GM18505 (cell line): ENCODE measurements around the gene TSPAN18.

Source experiments
- ATAC-seq: cut with Tn5 transposase; IDR thresholded peaks from one replicate; pipeline ENCODE4 v1.9.1; 2021; ENCODE audit not compliant: unreplicated experiment
- POLR2A ChIP-seq: IDR thresholded peaks from 4 replicates; pipeline ENCODE4 v1.6.1; 2011; ENCODE audit warnings: borderline replicate concordance; ENCODE audit not compliant: insufficient read depth, insufficient read length; ENCODE audit errors: extremely low read depth

Gene TSPAN18

DNA sequence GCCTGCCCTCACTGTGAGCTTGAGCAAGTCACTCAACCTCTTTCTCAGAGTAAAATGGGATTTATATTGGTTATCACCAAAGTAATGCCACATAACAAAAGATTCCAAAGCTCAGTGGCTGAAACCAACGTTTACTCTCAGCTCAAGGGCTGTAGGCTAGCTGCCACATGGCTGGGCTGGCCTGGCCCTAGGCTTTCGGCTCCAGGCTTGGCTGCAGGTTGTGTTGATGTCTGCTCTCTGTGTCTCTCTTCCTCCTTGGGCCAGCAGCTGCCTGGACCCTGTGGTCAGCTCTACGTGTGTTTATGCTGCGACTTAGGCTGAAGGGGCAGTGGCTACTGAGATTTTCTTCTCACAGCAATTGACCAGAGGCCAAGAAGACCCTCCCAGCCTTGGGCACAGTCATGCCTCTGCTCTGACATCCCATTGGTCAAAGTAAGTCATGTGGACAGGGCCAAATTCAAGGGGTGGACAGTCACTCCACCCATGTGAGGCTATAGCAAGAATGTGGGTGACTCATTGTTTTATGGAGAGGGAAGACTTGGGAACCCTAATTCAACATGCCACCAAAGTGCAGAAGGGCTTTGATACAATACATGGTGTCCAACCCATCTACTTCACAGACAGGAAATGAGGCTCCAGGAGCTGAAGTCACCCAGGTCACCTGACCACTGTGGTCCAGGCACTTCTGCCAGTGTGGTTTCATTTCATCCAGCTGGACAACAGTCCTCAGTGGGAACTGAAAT is 90.6 kb downstream of the TSPAN18 start:
- no peak for ATAC-seq
- no peak for TF ChIP-seq POLR2A

DNA sequence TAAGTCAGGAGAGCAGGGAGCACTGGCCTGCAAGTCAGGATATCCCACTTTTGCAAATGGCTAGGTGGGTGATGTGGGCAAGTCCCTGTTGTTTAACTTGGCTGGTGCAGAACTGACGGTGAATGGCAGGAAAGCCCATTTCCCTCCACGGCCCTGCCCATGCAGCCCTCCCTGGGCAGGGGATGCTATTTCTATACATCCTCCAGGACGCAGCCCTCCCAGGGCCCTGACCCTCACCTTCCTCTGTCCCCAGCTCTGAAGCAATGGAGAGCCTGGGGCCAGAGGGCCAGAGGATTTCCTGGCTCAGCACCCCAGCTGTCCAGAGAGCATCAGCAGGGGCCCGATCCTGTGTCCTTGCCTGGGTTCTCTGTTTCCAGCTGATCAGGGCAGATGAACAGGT is 91.3 kb downstream of the TSPAN18 start:
- ATAC-seq: no peak
- no peak for TF ChIP-seq POLR2A

DNA sequence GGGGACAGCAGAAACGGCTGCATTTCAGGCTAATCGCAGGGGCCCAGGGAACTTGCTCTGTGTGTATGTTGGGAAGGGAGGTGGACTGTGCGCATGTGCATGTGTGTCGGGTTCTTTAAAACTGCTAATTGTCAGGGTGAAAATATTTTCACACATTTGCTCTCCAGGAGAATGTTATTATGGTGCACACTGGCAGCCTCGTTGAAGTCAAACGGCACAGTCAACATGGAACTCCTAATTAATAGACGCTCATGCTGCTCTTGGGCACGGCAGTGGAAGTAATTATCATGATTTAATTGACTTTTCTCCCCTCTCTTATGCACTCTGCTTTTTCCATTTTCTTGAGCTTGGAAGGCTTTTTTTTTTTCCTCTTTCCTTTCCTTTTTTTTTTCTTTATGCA is 92.6 kb downstream of the TSPAN18 start:
- ATAC-seq: no peak
- no peak for TF ChIP-seq POLR2A

DNA sequence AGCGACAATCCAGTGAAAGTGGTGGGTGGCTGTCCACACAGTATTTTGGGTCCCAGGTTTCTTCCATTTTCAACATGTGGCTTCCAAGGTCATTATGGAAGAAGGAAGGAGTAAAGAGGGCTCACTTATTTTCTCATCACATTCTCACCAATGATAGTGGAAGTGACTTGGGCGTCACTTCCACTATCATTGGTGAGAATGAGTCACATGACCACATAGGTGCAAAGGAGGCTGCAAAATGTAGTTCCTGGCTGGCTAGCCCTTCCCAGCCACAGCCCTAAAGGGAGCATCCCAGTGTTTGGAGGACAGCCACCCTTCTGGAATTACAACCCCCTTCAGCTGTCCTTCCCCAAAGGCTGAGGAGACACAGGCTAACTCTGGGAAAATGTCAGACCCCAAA is 95.6 kb downstream of the TSPAN18 start:
- no peak for ATAC-seq
- TF ChIP-seq POLR2A: no peak

DNA sequence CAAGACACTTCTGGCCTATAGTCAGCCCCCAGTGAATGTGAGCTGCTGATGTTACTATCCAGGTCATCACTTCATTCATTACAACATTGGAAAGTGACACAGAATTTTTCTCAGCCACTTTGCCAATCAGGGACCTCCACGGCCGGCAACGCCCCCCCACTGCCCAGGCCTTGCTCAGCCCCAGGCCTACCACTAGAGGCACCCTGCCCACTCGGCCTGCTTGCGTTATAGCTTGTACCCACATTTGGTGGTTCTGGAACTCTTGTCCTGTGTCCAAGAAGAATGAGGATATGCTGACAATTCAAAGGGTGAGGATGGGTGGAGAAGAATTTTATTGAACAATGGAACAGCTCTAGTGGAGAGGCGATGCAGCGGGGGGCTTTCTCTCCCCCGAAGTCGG is 96.2 kb downstream of the TSPAN18 start:
- no peak for TF ChIP-seq POLR2A
- no peak for ATAC-seq

DNA sequence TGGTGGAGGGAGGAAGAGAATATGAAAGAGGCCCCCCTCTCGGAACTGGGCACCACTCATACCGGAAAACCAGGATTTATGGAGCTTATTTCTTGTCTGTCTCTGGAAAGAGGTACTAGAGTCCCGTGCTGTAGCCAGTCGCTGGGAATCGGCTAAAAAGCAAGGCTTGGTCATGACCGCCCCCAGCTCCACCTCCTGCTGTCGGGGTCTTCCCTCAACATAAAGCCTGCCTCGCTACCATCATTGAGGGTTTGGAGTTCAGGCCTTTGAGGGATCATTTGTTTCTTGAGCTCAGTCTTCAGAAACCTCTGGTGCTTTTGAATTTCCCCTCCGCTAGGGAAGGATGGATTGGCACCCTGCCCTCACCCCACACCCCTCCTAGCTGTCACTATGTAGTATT is 97.1 kb downstream of the TSPAN18 start:
- no peak for ATAC-seq

DNA sequence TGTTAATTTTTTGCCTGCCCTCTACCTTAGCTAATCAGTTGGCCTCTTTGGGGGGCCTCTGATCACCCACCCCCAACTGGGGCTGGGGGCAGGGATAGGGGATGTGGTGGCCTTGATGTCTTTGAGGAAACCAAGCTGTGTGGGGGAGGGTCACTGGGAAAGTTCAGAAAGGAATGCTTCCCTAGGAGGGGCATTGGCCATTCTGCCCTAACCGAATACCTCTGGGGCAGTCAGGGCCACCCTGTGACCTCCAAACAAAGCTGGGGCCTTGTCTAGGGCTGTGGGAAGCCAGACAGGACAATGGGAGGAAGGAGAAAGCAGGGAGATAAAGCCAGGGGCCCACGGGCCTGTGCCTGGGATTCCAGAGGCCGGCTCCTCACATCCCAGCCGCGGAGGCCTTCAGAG is 97.5 kb downstream of the TSPAN18 start:
- no peak for ATAC-seq
- TF ChIP-seq POLR2A: no peak

More for the DNA sequence above, 97.1 kb downstream of the TSPAN18 start:
- no peak for TF ChIP-seq POLR2A

DNA sequence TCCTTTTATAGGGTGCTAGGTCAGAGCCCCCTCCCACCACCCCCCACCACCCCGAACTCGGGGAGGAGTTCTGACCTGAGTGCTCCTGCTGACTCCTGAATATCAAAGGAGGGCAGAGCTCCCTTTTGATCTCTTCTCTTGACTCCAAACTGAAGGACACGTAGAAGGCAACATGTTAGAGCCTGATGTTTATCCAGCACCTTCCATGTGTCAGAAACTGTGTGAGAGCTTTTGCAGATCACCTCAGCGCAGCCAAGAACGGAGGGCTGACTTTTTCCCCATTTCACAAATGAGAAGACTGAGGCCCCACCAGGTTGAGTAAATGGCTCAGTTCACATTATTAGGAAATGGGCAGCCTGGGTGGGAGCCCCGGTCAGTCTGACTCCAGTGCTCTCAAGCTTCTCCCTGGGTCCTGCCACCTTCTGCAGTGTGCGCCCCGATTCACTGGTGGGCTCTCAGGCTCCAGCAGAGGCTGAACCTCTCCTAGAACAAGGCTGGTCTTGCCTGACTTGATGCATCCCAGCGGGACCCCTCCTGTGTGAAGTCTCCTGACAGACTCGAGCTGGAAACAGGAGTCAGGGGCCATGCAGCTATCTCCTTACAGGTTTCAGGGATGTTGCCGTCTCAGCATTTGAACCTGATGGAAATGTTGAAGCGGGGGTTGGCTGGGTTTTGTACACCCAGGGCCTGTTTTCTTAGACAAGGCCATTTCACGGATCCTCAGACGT is 98.5 kb downstream of the TSPAN18 start:
- no peak for TF ChIP-seq POLR2A
- ATAC-seq: no peak

DNA sequence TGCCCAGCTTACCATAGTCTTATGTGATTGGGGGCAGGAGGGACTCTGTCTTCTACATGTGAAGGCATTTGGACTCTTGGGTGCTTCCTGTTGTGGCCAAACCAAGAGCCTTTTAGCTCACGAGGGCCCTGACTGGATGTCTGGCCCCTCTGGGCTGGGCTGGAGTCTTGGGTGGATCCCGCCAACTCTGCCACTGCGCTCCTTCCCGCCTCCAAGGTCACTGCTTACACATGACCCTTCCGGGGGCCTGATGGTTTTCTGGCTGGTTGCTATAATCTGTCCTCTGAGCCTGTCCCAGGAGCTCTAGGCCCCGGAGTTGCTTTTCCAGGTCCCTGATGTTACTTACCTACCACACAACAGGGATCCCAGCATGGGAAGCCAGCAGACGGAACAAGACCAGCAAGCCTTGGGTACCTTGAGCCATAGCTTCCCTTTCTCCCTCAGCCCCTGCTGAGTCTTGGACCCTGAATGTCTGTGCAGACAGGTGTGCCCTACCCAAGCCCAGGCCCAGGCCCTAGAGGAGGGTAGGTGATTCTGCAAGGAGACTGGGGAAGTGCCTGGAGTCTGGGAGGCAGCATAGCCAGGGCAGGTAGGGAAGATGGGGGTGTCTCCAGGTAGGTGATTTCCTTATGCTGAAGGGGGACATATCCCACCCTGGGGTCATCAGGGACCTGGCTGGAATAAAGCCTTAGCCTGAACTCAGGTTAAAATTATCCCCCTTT is 100.3 kb downstream of the TSPAN18 start:
- ATAC-seq: no peak
- TF ChIP-seq POLR2A: no peak

DNA sequence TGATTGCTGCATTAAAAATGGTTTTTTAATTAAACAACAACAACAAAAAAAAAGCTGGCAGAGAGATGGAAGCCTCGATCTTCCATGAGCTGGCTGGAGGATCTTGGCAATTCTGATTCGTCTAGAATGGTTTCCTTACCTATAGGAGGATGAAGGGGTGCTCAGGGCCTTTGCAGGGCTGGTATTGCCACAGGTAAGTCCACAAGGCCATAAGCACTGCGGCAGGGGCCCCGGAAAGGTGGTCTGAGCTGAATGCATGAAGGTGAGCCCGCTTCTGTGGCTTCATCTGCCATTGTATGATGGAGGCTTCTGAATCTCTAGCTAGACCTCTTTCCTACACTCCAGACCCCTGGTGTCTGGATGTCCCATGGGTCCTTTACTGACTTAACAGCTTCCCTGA is 101.5 kb downstream of the TSPAN18 start:
- ATAC-seq: no peak
- TF ChIP-seq POLR2A: no peak

DNA sequence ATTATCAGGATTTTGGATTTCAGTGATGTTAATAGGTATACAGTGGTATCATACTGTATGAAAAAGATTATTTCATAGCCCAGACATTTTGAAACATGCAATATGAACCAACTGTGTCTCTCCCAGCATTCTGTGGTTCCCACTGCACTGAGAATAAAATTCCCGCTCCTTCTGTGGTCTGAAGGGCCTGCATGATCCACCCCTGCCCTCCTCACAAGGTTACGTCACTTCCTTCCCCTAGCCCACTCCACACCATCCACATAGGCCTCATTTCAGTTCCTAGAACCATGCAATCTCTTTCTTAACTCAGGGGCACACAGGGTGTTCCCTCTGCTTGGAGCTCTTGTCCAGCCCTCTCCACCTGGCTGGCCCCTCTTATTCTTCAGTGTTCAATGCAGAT is 103.1 kb downstream of the TSPAN18 start:
- no peak for TF ChIP-seq POLR2A
- no peak for ATAC-seq

DNA sequence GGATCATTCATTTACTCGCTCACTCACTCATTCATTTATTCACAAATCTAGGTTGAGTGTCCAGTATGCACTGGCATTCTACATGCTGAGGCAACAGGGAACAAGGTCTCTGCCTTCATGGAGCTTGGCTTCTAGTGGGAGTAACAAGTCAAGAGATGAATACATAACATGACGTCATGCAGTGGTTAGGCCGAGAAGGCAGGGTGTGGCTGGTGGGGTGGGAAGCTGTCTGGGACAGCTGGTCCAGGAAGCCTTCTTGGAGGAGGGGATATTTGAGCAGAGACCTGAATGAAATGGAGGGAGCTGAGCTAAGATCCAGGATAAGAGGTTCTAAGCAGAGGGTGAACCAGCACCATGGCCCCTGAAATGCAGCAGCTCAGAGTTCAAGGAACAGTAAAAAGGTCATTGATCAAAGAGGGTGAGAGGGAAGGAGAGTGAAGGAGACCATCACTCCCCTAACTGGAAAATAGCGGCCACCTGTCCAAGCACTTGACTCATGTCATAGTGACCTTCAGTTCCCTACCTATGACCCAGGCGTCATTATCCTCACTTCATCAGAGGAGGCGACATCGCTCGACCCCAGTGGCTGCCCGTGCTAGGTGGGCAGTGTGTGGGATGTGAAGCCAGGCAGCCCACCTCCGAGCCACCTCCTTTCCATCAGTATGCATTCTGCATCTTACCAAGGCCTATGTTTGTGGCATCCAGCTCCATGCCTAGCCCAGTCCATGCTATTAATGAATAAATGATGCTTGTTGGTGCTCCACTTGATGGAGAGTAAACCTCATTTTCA is 105.0 kb downstream of the TSPAN18 start:
- no peak for TF ChIP-seq POLR2A
- no peak for ATAC-seq

DNA sequence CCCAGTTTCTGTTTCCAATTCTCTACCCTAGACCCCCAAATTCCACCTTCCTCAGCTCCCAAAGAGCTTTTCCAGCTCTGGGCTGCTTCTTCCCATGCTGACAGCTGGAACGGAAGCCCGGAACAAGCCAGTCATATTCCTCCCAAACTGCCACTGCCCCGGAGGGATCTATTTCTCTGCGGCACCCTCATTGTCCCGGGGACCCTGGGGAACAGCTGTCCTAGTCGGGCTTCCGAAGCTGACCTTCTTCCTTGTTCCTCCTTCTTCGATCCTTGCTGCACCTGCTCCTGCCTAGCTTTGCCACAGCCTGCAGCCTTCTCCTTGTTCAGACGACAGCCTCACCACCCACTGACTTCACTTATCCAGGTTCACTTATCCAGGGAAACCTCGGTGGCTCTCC is 105.7 kb downstream of the TSPAN18 start:
- no peak for TF ChIP-seq POLR2A

DNA sequence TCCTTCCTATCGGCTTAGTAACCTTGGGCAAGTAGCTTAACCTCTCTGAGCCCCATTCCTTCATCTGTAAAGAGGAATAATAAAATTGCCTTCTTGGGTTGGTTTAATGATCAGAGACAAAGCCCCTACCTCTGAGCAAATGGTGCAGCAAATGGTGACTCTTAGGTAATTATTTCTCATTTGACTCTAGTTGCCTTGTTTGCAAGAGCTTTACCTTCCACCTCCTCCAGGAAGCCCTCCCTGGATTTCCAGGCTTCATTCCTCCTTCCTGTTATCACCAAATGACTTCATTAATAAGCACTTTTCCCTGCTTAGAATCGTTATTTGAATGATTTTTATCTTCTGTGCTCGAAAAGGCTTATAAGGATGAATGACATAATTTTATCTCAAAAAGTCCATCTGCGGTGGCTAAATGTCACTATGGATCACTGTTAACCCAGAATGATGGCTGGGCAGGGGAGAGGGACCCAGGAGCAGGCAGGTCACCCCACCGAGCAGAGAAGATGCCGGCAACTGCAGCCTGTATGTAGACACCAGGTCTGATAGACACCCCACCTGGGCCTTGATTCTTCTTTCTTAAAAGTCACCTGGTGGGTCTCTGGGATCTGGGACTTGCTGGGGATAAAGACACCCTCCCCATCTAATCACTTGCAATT is 106.6 kb downstream of the TSPAN18 start:
- no peak for ATAC-seq
- TF ChIP-seq POLR2A: no peak

More for the DNA sequence above, 105.7 kb downstream of the TSPAN18 start:
- ATAC-seq: no peak
